ENCODE results near the gene MTFR1L. TPM values are rescaled to one million over a fixed set of nuclear protein-coding genes. Genes with fewer than 3 reads are reported as not detected.

MTFR1L gene
- polyA plus RNA-seq, 1 donor from 2014 or later: 115 TPM

DNA sequence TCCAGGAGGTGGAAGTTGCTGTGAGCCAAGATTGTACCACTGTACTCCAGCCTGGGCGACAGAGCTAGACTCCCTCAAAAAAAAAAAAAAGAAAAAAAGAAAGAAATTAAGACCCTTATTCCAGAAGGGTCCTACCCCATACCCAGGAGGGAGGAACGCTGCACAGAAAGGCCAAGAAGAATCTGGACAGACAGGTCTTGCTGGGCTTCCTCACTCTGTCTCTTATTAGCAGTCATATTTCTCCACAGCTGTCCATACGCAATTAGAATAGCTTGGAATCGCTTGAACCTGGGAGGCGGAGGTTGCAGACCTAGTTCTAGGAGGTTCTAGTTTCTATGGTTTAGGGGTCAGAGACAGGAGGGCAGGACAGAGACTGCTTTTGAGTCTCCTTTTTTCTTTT, 58.9 kb downstream of the MTFR1L start:
- Histone ChIP-seq H3F3A (ENCODE audit: insufficient read depth, low read length, poor library complexity, severe bottlenecking) (no peaks in the 10 kb centered on the region), H3K4me3 (ENCODE audit: low read length) (no peak overlapping the region), H3K36me3 (ENCODE audit: insufficient read depth, low read length) (peaks cover 6% of the 10 kb centered on the region), H3K27me3 (ENCODE audit: insufficient read depth, low read depth, low read length) (peaks cover 21% of the 10 kb centered on the region), H3K9me2 (ENCODE audit: insufficient read depth, low read length) (no peaks in the 10 kb centered on the region), H3K4me2 (ENCODE audit: low read length) (no peak overlapping the region), H4K20me1 (ENCODE audit: insufficient read depth) (peaks cover under 1% of the 10 kb centered on the region), H3K27ac (ENCODE audit: low read length) (no peak overlapping the region), H3K79me2 (replicated peaks; ENCODE audit: insufficient read depth, low read length) (no peaks in the 10 kb centered on the region), H3K9me3 (ENCODE audit: low read length) (no peaks in the 10 kb centered on the region), H3K9ac (ENCODE audit: low read length) (no peak overlapping the region), H2AFZ (ENCODE audit: low read depth, low read length) (no peak overlapping the region)
- TF ChIP-seq EP300 (conservative IDR thresholded peaks at IDR 0.05; ENCODE audit: poor library complexity, severe bottlenecking) (no peak), RAD21 (conservative IDR thresholded peaks at IDR 0.05) (no peak), POLR2AphosphoS5 (IDR thresholded peaks at IDR 0.05) (no peak), MXI1 (conservative IDR thresholded peaks at IDR 0.05; ENCODE audit: poor library complexity, severe bottlenecking) (no peak), TAF1 (IDR thresholded peaks at IDR 0.05; ENCODE audit: low read depth) (no peak), SMC3 (conservative IDR thresholded peaks at IDR 0.05; ENCODE audit: poor library complexity) (no peak)
- TF ChIP-seq, protein P1, sequence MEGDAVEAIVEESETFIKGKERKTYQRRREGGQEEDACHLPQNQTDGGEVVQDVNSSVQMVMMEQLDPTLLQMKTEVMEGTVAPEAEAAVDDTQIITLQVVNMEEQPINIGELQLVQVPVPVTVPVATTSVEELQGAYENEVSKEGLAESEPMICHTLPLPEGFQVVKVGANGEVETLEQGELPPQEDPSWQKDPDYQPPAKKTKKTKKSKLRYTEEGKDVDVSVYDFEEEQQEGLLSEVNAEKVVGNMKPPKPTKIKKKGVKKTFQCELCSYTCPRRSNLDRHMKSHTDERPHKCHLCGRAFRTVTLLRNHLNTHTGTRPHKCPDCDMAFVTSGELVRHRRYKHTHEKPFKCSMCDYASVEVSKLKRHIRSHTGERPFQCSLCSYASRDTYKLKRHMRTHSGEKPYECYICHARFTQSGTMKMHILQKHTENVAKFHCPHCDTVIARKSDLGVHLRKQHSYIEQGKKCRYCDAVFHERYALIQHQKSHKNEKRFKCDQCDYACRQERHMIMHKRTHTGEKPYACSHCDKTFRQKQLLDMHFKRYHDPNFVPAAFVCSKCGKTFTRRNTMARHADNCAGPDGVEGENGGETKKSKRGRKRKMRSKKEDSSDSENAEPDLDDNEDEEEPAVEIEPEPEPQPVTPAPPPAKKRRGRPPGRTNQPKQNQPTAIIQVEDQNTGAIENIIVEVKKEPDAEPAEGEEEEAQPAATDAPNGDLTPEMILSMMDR (IDR thresholded peaks at IDR 0.05; ENCODE audit: poor library complexity, severe bottlenecking): no peak

DNA sequence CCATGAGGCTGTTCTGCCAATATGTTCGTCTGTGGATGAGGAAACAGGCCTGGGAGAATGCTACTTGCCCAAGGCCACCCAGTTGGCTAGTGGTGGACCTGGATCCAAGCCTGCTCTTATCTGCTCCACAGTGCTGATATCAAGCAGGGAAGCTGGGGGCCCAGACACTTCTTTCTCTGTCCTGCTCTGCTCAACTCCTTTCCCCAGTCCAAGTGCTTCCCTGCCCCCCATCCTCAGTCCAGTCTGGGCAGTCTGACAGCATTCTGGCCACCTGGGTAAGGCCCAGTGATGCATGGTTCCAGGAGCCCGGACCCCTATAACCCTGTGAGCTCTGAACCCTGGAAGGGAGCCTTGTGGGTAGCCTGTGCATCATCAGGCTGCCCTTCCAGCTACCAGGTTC, 59.9 kb downstream of the MTFR1L start:
- peaks cover 6% of the 10 kb centered on the region for H3K36me3 ChIP-seq (ENCODE audit: insufficient read depth, low read length)
- no peak overlapping the region for H3K4me3 ChIP-seq (ENCODE audit: low read length)
- peaks cover 18% of the 10 kb centered on the region for H3K27me3 ChIP-seq (ENCODE audit: insufficient read depth, low read depth, low read length)
- H3F3A ChIP-seq (ENCODE audit: insufficient read depth, low read length, poor library complexity, severe bottlenecking): no peaks in the 10 kb centered on the region
- no peak overlapping the region for H3K9ac ChIP-seq (ENCODE audit: low read length)
- no peak overlapping the region for H2AFZ ChIP-seq (ENCODE audit: low read depth, low read length)
- H3K9me2 ChIP-seq (ENCODE audit: insufficient read depth, low read length): no peaks in the 10 kb centered on the region
- H4K20me1 ChIP-seq (ENCODE audit: insufficient read depth): peaks cover 3% of the 10 kb centered on the region
- H3K79me2 ChIP-seq (replicated peaks; ENCODE audit: insufficient read depth, low read length): no peaks in the 10 kb centered on the region
- TF ChIP-seq RAD21 (conservative IDR thresholded peaks at IDR 0.05) (no peak), EZH2 (IDR thresholded peaks at IDR 0.05; ENCODE audit: borderline replicate concordance, insufficient read depth, low read length, poor library complexity, severe bottlenecking) (no peak), MXI1 (conservative IDR thresholded peaks at IDR 0.05; ENCODE audit: poor library complexity, severe bottlenecking) (no peak), TAF1 (IDR thresholded peaks at IDR 0.05; ENCODE audit: low read depth) (no peak), SMC3 (conservative IDR thresholded peaks at IDR 0.05; ENCODE audit: poor library complexity) (no peak), EP300 (conservative IDR thresholded peaks at IDR 0.05; ENCODE audit: poor library complexity, severe bottlenecking) (no peak), POLR2AphosphoS5 (IDR thresholded peaks at IDR 0.05) (no peak)
- TF ChIP-seq, protein P2, sequence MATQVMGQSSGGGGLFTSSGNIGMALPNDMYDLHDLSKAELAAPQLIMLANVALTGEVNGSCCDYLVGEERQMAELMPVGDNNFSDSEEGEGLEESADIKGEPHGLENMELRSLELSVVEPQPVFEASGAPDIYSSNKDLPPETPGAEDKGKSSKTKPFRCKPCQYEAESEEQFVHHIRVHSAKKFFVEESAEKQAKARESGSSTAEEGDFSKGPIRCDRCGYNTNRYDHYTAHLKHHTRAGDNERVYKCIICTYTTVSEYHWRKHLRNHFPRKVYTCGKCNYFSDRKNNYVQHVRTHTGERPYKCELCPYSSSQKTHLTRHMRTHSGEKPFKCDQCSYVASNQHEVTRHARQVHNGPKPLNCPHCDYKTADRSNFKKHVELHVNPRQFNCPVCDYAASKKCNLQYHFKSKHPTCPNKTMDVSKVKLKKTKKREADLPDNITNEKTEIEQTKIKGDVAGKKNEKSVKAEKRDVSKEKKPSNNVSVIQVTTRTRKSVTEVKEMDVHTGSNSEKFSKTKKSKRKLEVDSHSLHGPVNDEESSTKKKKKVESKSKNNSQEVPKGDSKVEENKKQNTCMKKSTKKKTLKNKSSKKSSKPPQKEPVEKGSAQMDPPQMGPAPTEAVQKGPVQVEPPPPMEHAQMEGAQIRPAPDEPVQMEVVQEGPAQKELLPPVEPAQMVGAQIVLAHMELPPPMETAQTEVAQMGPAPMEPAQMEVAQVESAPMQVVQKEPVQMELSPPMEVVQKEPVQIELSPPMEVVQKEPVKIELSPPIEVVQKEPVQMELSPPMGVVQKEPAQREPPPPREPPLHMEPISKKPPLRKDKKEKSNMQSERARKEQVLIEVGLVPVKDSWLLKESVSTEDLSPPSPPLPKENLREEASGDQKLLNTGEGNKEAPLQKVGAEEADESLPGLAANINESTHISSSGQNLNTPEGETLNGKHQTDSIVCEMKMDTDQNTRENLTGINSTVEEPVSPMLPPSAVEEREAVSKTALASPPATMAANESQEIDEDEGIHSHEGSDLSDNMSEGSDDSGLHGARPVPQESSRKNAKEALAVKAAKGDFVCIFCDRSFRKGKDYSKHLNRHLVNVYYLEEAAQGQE (IDR thresholded peaks at IDR 0.05; ENCODE audit: borderline replicate concordance): no peak
- TF ChIP-seq, protein P1 (IDR thresholded peaks at IDR 0.05; ENCODE audit: poor library complexity, severe bottlenecking): no peak
- H3K27ac ChIP-seq (ENCODE audit: low read length): no peak overlapping the region
- no peak overlapping the region for H3K4me2 ChIP-seq (ENCODE audit: low read length)
- no peaks in the 10 kb centered on the region for H3K9me3 ChIP-seq (ENCODE audit: low read length)

All from neural cell (in vitro differentiated cells).